ENCODE results near the gene RASAL2.

- no peak for TF ChIP-seq POLR2A (IDR thresholded peaks at IDR 0.05)
- TF ChIP-seq, protein P1, sequence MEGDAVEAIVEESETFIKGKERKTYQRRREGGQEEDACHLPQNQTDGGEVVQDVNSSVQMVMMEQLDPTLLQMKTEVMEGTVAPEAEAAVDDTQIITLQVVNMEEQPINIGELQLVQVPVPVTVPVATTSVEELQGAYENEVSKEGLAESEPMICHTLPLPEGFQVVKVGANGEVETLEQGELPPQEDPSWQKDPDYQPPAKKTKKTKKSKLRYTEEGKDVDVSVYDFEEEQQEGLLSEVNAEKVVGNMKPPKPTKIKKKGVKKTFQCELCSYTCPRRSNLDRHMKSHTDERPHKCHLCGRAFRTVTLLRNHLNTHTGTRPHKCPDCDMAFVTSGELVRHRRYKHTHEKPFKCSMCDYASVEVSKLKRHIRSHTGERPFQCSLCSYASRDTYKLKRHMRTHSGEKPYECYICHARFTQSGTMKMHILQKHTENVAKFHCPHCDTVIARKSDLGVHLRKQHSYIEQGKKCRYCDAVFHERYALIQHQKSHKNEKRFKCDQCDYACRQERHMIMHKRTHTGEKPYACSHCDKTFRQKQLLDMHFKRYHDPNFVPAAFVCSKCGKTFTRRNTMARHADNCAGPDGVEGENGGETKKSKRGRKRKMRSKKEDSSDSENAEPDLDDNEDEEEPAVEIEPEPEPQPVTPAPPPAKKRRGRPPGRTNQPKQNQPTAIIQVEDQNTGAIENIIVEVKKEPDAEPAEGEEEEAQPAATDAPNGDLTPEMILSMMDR (IDR thresholded peaks at IDR 0.05): no peak
These were observed 404.1 kb downstream of the RASAL2 start for GRCh38 chr1:178497903-178498478.
